ELR (cell line): Measurements from ENCODE around the gene CD86.

Source experiments
- DNase-seq: peaks from one replicate; pipeline ENCODE4 v3.0.0-alpha.2; 2015; ENCODE audit warnings: low read depth

Gene CD86

GRCh38 chr3:122060040-122060698 is 5.0 kb downstream of the CD86 start:
- no peak for DNase-seq

DNA sequence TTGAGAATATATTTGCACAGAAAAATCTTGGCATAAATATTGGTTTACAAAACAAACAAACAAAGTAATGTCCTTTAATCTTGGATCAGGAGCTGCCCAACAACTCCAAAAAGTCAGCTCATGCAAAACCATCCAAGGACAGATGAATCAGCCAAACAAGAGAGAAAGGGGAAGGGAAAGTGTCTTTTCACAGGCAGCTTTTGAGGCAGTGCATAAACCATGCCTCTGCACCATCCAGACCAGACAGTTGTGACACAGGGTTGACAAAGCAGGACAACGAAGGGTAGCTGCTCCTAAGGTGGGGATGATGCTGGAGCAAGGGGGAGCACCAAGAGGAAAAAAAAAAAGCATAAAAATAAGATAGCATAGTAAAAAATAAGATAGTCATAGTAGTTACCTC is 8.7 kb downstream of the CD86 start:
- no peak for DNase-seq

GRCh38 chr3:122064326-122064725 is 9.2 kb downstream of the CD86 start:
- no peak for DNase-seq

DNA sequence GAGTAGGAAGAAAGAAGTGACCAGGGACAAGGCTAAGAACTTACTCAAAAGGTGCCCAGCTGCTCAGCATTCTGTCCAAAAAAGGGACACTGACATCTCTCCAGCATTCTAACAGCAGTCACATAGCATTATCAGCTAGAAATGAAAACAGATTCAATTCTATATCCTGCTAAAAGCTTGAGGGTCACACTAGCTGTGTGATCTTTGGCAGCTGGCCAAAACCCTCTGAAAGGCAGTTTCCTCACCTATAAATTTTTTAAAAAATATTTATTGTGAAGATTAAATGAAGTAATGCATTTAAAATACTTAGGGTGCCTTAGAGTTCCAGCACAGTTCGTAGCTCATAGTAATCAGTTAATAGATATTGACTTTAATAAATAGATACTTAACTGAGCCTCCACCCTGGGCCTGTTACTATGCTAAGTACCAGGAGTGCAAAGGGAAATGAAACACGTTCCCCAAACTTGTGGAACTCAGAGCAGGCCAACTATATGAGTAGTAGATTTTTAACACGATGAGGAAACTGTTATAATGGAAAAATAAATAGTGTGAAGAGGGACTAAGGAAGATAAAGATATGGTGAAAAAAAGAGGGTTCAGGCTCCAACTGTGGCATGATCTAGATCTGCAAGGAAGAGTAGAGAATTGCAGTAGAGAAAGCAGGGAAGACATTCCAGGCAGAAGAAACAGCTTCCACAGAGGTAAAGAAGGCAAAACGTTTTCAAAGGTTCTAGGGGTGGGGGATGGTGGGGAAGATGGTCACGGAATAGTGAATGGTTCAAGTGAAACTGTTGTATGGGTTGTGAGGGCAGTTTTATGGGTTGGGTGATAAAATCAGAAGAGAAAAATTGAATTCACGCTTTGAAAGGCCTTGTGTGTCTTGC is 11.4 kb downstream of the CD86 start:
- no peak for DNase-seq

DNA sequence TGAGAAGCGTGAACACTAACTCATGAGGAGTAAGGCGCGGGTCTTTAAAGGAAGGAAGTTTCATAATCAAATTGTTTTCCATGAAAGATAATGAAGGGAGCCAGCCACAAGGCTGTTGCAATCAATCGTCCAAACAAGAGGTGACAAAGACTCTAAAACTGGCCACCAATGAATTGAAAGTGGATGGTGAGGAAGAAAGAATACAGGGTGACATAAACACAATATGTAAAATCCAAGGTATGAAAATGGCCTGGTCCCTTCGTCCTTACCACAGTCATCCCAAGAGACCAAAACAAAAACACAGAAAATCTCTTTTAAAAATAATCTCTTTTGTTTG is 12.0 kb downstream of the CD86 start:
- no peak for DNase-seq

DNA sequence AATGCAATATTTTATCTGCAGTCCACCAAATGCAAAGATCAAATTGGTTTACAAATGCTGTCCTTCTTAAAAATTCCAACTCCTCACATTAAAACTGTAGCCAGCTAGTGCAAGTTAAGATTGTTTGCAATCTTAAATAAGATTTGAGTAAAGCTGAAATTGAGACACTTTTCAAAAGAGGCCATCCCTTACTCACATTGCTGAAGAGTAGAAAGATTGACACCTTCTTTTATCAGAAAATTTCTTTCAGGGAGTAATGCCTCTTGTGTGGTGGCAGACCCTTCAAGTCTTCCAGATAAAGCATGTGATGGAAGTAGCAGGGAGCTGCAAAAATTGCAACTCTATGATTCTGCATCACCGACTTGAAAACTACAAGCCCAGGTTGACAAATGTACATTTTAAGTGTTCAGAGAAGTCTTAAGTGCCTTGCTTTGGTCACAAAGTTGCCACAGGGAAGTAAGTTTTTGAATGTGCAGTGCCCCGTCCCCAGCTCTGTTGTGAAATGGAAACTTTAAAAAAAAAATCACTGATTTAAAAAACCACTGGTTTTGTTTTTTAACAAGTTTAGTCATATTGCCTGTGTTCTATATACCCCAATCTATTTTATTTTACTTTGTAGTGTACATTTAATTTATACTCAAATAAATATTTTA is 12.6 kb downstream of the CD86 start:
- no peak for DNase-seq

GRCh38 chr3:122074621-122075265 is 19.6 kb downstream of the CD86 start:
- no peak for DNase-seq

DNA sequence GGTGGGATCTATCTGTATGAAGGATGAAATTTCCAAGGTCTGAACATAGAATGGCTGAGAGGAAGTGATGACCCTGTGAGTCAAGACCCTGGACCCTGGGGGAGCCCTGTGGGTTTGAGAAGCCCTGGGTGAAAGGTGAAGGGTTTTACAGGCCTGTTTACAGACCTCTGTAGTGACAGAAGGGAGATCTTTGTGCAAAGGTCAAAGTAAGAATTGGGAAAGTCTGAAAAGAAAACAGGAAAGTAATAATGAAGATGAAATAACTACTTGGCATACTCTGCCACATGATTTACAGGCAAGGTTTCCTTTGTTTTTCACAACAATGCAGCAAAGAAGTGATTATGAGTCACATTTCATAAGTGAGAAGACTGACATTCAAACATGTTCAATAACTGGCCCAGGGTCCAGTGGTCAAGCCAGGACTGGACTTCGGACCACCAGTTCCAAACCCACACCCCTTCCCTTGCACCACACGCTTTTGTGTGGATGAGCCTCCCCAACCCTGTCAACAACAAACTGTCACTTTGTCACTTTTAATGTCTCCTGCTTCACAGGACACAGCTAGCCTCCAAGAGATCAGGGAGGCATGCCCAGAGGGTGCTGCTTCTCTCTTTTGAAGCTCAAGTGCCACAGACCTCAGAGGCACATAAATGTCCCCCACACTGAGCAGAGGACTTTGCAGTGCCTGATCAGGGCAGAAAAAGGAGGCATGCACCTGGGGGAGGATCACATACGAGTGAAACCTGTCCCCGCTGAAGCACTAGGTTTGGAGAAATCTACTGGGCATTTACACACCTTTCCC is 21.5 kb downstream of the CD86 start:
- DNase-seq, result no peak

GRCh38 chr3:122077293-122078234 is 22.4 kb downstream of the CD86 start:
- DNase-seq, result no peak

DNA sequence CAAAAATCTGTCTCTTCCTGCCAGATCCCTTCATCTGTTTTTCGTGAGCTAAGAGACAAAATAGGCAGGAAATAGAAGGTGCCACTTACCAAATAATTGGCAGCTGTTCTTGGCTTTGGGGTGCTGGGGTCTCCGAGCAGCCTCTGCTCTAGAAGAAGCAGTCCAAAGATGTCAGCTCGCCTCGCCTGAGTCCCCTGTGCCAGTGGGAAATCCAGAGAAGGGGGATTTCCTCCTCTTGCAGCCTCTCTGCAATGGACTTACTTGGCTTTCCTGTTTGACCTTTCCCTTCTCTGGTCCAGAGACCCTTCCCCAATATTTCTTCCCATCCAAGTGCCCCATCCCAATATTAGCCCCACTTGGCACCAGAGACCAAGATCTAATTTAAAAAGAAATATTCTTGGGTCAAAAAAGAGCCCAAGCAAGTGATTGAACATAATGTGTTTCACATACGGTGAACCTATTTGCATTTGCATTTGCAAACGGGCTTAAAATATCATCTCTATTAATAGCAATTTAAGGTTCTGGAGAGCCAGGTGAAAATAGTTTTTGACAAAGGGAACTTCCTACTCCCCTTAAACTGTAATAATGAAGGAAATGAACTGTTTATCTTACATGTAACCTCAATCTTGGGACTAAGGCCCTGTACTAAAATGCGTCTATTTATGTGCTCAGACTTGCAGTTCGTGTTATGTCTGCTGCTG is 23.2 kb downstream of the CD86 start:
- no peak for DNase-seq

DNA sequence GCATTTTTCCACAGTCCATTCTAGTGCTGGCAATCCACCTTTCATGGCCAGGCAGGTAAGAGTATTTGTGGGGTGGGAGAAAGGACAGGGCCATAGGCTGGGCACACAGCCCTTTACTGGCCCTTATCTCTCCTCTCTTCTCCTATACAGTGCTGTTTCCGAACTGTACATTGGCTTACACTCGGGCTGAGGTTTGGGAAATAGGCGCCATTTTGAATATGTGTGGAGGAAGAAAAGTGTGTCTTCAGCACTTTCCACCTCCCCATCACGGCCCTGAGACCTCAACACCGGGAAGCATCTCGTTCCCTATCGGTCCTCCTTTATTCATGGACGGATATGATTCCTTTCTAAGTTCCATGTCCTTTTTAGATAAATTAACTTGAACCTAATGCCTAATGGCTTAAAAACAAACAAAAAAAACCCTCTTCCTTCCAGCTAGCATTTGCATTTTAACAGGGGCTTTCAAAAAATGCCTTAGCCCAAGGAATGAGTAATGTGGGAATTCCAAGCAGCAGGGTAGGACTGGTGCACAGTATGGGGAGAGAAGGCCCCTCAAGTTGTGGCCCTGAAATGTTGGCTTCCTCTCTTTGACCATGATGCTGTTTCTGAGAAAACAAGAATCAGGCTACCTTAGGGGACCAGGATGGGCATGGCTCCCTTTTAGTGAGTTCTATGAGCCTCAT is 24.5 kb downstream of the CD86 start:
- DNase-seq, result no peak

DNA sequence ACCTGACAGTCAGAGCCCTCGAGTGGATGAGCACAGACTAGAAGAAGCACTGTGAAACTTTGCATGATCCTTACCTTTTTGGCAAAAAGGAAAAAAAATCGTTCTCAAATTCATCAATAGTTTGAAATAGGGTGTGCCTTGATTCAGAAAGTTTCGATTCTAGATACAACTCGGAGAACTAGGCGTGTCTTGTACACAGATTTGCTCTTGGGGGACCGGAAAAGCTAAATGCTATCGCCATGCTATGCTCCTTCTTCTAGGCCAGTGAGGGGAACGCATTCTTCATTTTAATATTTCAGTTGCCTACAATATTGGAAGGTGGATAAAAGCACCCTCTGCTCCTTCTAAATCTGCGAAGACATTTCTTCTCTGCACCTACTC is 25.0 kb downstream of the CD86 start:
- DNase-seq, result no peak

DNA sequence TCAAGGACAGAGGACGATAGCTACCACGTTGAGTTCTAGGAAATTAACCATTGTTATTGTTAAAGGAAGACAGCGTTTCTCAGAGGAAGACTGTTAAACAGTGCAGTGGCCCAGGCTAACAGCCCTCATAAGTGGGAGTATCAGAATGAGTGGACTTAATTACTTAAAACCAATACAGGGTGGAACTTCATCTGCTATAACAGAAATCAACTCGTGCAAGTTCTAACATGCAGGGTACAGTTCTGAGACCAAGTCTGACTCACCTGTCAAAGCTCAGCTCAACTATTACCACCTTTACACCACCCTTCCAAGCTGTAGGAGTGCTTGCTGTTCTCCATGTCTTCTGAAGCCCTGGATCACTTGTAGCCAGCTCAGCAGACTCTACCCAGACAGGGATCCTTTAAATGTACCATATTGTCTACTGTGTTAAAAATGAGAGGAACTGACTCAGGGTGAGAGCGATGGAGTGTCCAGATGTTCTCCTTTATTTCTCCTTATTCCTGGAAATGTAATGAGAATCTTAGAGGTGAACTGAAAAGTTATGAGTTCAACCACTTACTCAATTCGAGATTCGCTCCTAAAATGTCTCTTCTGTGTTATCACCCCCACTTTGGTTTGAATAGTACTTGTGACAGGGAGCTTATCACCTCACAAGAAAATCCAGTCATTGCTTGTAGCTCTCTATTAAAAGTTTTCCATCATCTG is 26.5 kb downstream of the CD86 start:
- no peak for DNase-seq

DNA sequence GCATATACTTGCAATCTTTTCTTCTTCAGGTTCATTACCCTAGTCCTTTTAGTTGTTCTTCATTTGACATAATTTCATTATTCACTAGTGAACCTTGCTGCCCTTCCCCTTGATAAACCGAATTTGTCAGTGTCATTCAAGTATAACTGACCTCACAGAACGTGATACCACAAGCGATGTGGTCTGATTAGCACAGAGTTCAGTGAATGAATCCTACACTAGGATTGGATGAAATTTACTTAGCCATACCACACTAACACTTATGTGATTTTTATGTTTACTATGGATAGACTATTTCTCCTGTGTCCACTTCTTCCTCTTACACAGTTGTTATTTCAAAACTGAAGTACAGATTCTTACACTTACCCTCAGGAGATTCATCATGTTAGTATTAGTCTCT is 27.2 kb downstream of the CD86 start:
- no peak for DNase-seq

GRCh38 chr3:122084799-122085198 is 29.6 kb downstream of the CD86 start:
- no peak for DNase-seq

DNA sequence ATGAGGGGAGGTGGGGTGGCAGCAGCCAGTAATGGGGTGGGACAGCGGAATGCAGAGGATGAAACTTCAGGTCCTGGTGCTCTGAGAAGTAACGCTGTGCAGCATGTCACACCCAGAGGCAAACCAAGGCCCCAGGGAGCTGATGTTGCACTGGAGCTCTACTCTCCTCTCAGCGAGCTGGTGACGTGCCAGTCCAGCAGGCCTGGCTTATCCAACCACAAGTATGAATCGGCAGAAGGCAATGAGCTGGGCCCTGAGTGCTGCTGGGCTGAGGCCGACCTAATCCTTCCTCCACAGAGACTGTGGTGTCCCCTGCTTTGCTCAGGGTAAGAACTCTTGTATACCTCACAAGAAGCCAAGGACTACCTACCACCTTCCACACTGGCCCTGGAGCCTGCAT is 30.5 kb downstream of the CD86 start:
- no peak for DNase-seq

DNA sequence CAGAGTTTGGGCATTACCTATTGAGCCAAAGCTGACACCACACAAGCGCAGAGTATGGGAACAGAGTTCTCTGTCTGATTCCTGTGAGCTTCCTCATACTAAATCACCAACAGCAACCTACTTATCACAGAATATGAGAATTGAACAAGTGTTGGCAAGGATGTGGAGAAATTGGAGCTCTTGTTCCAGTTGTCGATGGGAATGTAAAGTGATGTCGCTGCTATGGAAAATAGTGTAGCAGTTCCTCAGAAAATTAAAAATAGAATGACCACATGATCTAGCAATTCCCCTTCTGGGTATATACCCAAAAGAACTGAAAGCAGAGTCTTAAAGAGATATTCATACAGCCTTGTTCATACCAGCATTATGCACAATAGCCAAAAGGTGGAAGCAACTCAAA is 33.4 kb downstream of the CD86 start:
- DNase-seq, result no peak

GRCh38 chr3:122091602-122092295 is 36.6 kb downstream of the CD86 start:
- DNase-seq, result no peak
